Raji (cell line): ENCODE measurements around the gene MORN1.

Experiments used
- POLR2A ChIP-seq: IDR thresholded peaks from 2 replicates; pipeline ENCODE4 v1.6.1; 2011; ENCODE audit warnings: low read depth, low read length, control low read depth; ENCODE audit not compliant: insufficient read depth

MORN1 gene

GRCh38 chr1:2412773-2413494 is 21.6 kb upstream of the MORN1 start:
- TF ChIP-seq POLR2A, result peak; percentile 96

- peak; percentile 76 for TF ChIP-seq POLR2A
Measured at GRCh38 chr1:2412395-2412772, 21.0 kb upstream of the MORN1 start, which contains the start of gene PEX10. Gene PEX10 (minus strand): TSS chr1:2412564. CDS start chr1:2412502, 62 bp downstream.

- no peak for TF ChIP-seq POLR2A
Measured at GRCh38 chr1:2411801-2412394, 20.5 kb upstream of the MORN1 start.

- TF ChIP-seq POLR2A, result no peak
Measured at GRCh38 chr1:2409745-2410144, 18.4 kb upstream of the MORN1 start.

- no peak for TF ChIP-seq POLR2A
Measured at GRCh38 chr1:2408859-2409276, 17.5 kb upstream of the MORN1 start.

GRCh38 chr1:2408456-2408855 is 17.1 kb upstream of the MORN1 start:
- TF ChIP-seq POLR2A, result no peak

GRCh38 chr1:2407991-2408275 is 16.6 kb upstream of the MORN1 start:
- TF ChIP-seq POLR2A, result no peak

GRCh38 chr1:2407166-2407990 is 16.0 kb upstream of the MORN1 start:
- no peak for TF ChIP-seq POLR2A

GRCh38 chr1:2406451-2407041 is 15.2 kb upstream of the MORN1 start:
- TF ChIP-seq POLR2A, result peak; percentile 23; the same call in 1 of the 2 replicates

GRCh38 chr1:2405588-2406295 is 14.4 kb upstream of the MORN1 start:
- no peak for TF ChIP-seq POLR2A

- no peak for TF ChIP-seq POLR2A
Measured at GRCh38 chr1:2404890-2405511, 13.6 kb upstream of the MORN1 start.

GRCh38 chr1:2404142-2404889 is 13.0 kb upstream of the MORN1 start:
- peak; percentile 8; the same call in 1 of the 2 replicates for TF ChIP-seq POLR2A

- 0 out of 2 replicates have a peak, but pooled peaks have one; percentile 6 for TF ChIP-seq POLR2A
Measured at GRCh38 chr1:2403273-2403672, 11.9 kb upstream of the MORN1 start.

GRCh38 chr1:2402420-2402819 is 11.1 kb upstream of the MORN1 start:
- peak; percentile 8; the same call in 1 of the 2 replicates for TF ChIP-seq POLR2A
